HG03039 (cell line): ENCODE measurements around the gene LYPD8.

ENCODE experiments used
- ATAC-seq: cut with Tn5 transposase; IDR thresholded peaks from one replicate; pipeline ENCODE4 v1.9.1; 2021; ENCODE audit warnings: mild to moderate bottlenecking, moderate library complexity; ENCODE audit not compliant: unreplicated experiment

The LYPD8 gene

DNA sequence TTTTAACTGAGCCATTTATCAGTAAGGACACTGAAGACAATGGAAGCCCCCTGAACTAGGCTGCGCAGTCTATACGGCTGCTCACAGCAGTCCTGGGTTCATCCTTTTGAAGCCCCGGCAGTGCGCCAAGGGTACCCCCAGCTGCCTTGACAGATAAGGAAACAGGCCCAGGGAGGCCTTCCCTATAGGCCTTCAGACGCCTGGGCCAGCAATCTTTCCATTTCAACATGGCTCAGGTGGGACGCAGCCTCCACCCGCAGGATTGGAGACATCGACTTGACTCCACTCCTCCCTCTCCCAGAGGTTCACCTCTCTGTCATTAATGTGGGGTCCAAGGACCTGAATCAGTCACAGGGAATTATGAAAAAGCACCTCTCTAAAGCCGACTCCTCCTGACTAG, 2.8 kb upstream of the LYPD8 start:
- ATAC-seq = no peak

DNA sequence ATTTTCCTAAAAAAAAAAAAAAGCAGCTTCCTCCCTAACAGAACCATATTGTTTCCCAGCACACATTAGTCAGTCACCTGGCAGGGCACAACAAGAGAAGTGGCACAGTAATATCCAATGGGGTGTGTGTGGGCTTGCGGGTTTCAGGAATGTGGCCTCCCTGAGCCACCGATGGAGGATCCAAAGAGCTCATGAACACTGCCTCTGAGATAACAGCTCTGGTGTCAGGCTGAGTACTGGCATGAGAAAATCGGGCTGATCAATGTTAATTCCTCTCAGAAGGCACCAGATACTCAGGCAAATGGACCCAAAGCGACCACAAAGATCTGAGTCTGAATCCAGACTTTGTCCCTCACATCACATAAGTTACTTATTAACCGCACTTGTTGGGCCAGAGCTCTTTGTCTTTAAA, 2.2 kb upstream of the LYPD8 start:
- no peak for ATAC-seq

DNA sequence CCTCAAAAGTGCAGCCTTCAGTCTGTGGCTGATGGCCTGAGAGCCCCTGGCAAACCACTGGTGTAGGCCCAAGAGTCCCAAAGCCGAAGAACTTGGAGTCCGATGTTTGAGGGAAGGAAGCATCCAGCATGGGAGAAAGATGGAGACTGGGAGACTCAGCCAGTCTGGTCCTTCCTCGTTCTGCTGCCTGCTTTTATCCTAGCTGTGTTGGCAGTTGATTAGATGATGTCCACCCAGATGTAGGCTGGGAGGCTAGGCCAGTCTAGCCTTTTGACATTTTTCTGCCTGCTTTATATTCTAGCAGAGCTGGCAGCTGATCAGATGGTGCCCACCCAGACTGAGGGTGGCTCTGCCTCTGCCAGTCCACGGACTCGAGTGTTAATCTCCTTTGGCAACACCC, 1.1 kb upstream of the LYPD8 start:
- ATAC-seq = no peak

DNA sequence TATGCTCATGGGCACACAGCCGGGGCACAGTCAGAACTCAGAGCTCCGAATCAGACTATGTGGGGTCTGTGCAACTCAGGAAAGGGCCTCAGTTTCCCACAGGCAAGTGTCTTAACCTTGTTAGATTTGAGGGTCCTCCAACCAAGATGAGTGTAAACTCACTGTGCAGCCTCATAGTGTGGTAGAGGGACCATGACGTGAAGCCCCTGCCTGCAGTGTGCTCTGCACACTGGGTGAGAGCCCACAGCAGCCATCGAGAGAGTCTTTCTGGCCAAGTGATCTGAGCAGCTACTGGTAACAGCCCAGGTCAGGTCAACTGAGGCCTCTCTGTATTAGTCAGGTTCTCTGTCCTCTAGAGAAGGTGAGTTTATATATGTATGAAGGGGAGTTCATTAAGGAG, 592 bp upstream of the LYPD8 start:
- ATAC-seq = no peak

DNA sequence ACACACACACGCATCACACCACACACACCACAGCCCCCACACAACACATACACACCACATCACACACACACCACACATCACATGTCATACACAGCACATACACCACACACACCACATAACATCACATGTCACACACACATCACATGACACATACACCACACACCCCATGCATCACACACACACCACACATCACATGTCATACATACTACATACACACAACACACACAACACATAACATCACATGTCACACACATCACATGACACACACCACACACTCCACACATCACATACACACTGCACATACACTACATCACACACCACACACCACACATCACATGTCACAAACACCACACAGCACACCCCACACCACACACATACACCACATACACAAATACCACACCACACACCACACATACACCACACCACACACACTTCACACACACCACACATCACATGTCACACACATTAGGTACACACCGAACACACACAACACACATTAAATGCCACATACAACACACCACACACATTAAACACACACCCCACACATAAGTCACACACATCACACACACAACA, 1.8 kb downstream of the LYPD8 start:
- ATAC-seq = no peak

DNA sequence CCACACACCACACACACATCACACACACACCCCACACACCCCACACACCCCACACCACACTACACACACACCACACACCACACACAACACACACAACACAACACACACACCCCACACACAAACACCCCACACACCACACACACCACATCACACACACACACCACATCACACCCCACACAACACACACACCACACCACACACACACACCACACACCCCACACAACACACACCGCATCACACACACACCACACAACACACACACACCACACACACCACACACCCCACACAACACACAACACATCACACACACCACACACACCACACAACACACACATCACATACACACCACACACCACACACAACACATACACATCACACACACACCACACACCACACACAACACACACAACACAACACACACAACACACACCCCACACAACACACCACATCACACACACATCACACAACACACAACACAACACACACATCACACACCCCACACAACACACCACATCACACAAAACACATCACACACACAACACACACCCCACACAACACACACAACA, 2.4 kb downstream of the LYPD8 start:
- no peak for ATAC-seq

DNA sequence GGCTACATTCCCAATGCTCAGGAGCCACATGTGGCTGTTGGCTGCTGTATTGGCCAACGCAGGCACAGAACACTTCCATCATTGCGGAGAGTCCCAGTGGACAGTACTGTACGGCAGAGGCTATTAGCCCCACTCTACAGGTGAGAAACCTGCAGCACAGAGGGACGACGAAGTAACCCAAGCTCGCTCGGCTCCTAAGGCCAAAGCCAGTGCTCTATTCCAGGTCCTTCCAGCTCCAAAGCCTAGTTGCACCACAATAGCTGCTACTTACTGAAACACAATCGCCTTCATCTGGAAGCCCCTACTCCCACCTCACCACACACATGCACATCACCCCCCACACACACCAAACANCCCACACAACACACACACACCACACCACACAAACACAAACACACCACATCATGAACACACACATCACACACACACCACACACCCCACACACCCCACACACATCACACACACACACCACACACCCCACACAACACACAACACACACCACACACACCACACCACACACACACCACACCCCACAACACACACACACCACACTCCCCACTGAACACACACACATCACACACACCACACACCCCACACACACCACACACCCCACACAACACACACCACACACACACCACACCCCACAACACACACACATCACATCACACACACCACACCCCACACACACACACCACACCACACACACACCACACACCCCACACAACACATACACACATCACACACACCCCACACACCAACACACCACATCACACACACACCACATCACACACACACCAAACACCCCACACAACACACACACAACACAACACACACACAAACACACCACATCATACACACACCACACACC, 3.2 kb downstream of the LYPD8 start:
- ATAC-seq = no peak

DNA sequence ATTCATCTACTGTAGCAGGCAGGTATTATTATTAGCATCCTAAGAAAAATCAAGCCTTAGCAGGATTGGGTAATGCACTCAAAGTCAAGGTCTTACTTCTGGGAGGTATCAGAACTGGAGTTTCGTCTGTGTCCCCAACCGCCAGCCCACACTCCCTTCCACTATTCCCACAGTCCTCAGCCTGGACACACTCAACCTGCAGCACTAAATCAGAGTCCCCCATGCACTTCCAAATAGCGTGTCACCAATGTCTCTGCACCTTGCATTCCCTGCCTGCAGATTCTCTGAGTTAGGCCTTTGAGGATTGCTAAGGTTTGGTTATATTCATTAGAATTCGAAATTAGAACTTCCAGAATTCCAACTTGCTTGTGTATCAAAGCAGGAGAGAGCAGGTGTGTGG, 3.9 kb downstream of the LYPD8 start:
- no peak for ATAC-seq

DNA sequence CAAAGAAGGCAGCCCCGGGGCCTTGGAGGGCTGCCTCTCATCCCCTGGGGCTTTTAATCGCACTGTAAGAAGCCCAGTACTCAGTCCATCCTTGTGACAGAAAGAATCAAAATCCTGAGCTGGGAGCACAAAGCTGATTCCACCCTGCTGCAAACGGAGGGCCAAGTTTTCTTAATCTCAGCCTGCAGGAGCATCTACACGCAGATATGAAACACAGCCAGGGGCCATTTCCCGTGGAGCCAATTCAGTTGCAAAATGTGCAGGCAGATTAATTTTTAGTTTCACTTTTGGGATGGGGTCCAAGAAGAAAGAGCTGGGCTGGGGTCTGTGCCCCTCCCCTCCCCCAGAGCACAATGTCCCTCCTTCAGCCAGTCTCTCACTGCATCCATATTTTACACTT, 4.4 kb downstream of the LYPD8 start:
- ATAC-seq = no peak

DNA sequence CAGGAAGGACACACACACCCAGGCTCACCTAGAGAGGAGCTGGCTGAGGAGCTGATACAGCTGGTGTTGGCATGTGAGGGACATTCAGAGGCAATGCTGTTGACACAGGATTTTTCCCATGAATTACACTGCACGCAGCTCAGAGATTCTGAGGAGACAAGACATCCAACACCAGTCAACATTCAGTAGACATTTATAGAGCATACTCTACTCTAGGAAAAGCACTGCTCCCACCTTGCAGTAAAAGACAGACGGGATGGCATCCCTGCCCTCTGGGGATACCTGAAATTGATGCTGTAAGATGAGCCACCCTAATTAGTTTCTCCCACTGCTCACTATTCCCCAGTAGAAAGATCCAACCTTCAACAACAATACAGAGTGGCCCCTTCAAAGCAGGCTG, 5.1 kb downstream of the LYPD8 start:
- ATAC-seq = no peak

DNA sequence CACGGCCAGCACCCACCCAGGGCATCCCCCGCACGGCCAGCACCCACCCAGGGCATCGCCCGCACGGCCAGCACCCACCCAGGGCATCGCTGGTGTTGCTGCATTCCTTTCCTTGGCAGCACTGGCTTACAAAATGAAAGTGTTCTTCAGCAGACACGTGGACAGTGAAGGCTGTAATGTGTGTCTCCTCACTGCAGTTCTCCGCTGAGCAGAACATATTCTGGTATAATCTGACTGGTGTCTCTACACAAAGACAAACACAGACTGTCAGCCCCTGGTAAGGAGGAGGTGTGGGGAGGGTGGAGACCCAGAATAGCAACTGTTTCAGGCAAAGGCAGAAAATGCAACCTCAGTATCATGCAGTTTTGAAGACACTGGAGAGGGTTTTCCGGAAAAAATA, 7.3 kb downstream of the LYPD8 start:
- ATAC-seq = no peak

DNA sequence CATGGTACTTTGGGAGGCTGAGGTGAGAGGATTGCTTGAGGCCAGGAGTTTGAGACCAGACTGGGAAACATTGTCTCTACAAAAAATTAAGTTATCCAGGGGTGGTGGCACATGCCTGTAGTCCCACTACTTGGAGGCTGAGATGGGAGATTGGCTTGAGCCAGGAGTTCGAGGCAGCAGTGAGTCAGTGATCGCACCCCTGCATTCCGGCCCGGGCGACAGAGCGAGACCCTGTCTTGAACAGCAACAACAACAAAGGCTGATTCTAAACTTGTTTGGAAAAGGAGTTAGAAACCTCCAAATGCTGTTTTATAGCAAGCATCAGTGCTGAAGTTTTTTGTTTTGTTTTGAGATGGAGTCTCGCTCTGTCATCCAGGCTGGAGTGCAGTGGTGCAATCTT, 14.7 kb downstream of the LYPD8 start:
- no peak for ATAC-seq

DNA sequence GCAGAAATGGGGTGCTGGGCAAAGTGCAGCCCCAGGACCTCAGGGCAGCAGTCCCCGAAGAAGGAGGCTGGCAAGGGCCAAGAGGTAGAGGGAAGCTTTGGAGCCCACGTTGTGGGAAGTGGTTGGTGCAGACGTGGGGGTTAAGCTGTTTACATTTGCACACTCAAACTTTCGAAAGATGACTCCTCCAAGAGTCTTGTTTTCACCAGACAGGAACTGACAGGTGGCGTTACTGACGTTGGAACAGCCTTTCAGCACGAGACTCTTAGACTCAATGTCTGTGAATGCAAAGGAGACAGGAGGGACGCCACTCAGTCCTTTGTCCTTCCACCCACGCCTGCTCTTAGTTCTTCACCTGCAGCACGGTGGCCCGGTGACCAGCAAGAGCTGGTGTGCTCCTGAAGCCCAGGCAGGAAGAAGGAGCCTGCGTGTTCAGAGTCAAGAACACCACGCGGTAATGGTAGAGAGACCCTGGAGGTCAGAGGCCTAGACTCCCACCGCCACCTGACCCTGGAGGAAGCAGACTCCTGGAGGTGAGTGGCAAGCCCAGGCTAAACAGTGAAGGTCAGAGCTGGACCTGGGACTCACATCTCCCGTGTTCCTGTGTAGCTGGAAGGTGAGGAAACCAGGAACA, 15.9 kb downstream of the LYPD8 start:
- no peak for ATAC-seq

DNA sequence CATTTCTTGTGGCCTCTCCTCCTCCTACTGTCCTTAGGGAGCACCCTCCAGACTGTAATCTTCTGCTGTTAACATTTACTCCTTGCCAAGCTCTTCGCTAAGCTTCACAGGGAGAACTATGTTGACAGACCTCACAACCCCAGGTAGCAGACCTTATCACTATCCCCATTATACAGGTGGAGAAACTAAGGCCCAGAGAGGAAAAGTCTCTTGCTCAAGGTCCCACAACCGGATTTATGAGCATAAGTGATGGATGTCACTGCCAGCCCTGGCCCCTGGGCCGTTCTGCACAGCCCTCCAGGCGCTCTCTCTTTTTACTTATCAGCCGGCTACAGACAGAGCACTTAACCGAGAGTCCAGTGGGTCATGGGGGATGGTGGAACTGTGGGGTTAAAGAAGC, 18.1 kb downstream of the LYPD8 start:
- ATAC-seq = no peak

DNA sequence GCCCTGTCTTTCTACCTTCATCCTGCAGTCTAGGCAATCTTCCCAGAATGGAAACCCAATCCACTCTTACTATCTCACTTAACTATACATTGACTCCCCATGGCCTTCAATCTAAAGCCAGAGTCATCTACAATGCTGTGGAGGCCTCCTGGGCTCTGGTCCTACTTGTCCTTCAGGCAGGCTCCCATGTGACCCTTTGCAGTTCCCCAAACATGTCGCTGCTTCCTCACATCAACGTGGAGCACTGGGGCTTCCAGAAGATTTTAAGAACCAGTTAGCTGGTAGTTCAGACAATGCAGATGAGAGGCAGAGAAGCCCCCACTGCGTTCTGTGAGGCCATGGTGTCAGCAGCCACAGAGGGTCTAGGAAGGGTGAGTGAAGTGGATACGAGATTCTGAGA, 18.6 kb downstream of the LYPD8 start:
- ATAC-seq = no peak

DNA sequence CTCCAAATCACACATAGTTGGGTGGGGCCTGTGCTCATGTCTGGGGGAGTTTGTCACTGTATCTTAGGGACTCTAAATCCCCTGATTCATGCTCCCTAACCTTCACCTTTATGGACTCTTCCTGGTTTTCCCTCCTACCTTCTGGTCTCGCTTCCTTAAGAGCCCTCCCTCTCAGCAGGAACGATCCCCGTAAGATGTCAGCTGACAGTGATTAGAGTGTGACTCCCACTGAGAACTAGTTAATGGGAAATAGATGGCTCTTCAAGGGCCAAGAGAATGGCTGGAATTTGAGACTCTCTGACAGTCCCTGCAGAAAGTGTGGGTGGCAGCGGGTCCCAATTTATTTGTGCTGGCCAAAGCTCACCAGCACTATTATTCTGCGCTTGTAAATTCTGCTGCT, 22.0 kb downstream of the LYPD8 start:
- no peak for ATAC-seq

DNA sequence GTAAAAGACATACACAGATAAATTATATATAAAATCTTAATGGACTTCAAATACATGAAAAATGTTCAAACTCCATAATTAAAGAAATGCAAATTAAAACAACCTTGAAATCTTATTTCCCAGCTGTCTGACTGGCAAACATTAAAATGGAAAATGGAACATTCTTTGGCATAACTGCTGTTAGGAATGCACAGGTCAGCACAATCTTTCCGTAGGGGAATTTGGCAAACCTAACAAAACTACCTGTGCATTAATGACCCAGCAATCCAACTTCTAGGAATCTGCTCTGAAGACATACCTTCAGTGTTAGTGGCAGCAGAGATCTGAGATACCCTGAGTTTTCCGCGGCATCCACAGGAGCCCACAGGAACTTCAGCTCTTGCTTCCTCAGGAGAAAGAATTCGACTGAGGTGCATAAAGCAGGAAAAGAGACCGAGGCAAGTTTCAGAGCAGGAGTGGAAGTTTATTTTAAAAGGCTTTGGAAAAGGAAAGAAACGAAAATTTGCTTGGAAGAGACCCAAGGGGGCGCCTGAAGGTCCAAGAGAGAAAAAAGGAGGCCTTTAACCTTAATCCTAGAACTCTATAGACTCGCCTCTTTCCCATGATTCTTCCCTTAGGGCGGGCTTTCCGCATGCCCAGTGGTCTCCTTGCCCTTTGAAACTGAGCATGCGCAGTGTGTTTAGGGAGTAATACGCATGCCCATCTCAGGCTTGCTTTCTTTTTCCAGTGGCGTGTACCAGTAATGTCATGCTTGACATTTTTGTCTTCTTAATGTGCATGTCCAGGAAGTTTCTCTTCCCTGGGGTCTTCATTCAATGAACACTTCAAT, 24.8 kb downstream of the LYPD8 start:
- no peak for ATAC-seq

DNA sequence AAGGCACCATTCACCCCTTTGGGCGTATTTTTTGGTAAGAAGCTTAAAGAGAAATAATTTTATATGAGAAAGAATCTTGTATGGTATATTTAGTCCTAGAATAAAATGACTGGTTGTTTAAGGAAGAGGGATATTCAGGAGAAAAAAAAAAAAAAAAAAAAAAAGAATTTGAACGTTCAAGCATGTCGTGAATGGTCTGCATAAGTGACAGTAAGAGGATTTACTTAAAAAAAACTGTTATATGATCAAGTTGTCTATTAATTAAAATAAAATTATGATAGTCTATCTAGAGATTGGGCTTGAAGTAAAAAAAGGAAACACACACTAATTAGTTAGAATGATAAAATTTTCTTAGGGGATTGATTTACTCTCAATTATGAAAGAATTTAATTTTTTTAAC, 41.3 kb downstream of the LYPD8 start:
- ATAC-seq = no peak

DNA sequence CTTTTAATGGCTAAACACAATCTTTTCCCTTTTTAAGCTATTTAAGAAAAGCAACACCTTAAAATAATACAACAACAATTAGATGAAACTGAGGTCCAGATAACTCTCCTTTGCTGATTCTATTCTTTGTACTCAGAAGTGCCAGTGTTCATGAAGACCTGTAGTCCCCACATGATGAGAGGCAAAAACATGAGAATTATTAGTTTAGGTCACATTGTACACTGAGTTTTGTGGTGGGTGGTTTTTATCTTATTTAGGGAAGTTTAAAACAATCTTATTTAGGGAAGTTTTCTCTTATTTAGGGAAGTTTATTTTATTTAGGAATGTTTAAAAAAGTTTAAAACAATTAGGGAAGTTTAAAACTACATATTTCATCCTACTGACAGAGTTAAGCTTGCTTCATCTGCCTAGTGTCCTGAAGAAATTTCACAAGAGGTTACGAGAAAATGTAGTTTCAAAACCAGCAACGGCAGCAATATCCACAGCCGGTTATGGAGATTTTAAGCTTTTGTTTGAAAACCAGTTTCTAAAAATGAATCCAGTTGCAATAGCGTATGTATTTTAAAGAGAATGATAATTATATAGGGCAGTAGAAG, 45.2 kb downstream of the LYPD8 start:
- ATAC-seq = no peak

DNA sequence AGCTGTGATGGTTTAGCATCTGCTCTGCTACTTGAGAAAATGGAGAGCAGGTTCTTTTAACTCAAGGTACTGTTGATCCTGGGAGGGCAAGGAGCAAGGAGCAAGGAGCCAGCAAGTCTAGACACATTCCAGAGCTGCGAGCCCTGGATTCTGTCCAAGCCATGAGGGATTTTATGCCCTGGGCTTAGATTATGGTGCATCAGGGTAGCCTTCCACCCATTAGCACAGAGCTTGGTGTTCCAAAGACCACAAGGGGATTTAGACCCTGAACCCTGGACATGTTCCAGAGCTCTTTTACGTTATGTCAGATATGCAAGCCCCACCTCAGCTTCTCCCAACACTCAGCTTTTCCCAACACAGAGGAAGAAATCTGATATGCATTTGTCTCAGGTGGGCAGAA, 51.0 kb downstream of the LYPD8 start:
- ATAC-seq = no peak

DNA sequence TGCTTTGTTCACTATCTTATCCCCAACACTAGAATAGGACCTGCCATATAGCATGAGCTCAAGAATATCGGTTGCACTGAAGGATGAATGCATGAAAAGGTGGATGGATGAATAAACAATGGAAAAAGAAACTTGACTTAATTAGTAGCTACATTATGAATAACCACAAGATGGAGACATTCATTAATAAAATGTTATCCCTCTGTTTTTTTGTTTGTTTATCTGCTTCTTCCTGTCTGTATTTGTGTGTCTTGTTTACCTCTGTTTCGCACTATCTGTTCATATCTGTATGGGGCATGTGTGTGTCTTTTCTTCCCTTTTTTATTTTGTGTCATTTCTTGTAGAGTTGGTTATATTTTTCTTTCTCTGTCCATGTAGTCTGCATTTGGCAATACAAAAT, 51.9 kb downstream of the LYPD8 start:
- no peak for ATAC-seq
